ENCODE measurements around the gene RPS27.

The RPS27 gene

DNA sequence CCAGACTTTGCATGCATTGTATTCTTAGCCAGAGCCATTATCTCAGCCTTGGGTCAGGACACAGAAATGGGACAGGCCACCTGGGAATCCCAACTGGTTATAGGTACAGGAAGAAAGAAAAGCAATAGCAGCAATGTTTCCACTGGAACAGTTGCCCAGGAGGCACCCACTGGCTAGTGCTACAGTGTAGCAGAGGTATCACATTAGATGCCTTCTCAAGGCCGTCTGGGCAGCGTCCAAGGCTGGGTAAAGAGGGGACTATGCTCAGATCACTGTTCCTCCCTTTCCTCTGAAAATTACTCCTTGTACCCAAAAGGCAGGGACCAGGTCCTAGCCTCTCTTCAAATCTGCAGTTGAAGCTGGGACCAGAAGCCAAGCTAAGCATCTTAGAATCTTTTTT, 20.2 kb upstream of the RPS27 start:
- WGBS (ENCODE audit: extremely low coverage, insufficient coverage, insufficient read length) = no CpG with 5 or more reads among the region's 2 CpGs
- no peak overlapping the region for H3K23ac ChIP-seq (ENCODE audit: low read length)
- no peak for DNase-seq

DNA sequence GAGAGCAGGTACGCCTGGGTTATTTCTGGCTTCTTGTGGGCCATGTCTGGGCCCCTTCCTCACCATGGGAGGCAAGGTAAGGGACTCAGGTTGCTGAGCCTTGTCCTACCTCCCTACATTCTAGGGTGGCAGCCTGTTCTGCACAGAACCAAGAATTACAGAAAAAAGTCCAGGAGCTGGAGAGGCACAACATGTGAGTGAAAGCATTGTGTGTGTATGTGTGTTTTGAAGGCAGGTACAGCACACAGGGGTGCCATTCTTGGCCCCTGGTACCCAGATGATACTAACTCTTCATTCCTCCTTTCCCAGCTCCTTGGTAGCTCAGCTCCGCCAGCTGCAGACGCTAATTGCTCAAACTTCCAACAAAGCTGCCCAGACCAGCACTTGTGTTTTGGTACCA, 17.5 kb upstream of the RPS27 start:
- H3K4me3 ChIP-seq (ENCODE audit: low read depth, low read length) = no peak overlapping the region
- H4K91ac ChIP-seq (ENCODE audit: low read depth, low read length) = no peak overlapping the region
- H3K9ac ChIP-seq (ENCODE audit: low read length) = no peak overlapping the region
- peaks cover 4% of the 10 kb centered on the region in 2 experiments for H3K4me1 ChIP-seq (ENCODE audit: control insufficient read depth in 1 of 2, insufficient read depth in 2 of 2, low read length in 2 of 2)
- H3K14ac ChIP-seq (ENCODE audit: low read length) = no peak overlapping the region
- no peak overlapping the region for H3K4ac ChIP-seq (ENCODE audit: low read depth, low read length)
- no peak overlapping the region for H4K8ac ChIP-seq (ENCODE audit: low read depth, low read length)
- no peak overlapping the region for H2BK120ac ChIP-seq (ENCODE audit: insufficient read depth, low read length, poor library complexity)
- peaks cover 9% of the 10 kb centered on the region for H3K79me1 ChIP-seq (ENCODE audit: low read length)
- H3K9me3 ChIP-seq (ENCODE audit: insufficient read depth, low read depth, low read length) = peaks cover 2% of the 10 kb centered on the region
- no peak overlapping the region for H2AK5ac ChIP-seq (ENCODE audit: low read length)
- no peak overlapping the region for H2BK5ac ChIP-seq (ENCODE audit: low read depth, low read length, poor library complexity)
- H4K12ac ChIP-seq (ENCODE audit: low read depth, low read length) = no peak overlapping the region
- DNase-seq = no peak
- H3K23ac ChIP-seq (ENCODE audit: low read length) = no peak overlapping the region
- no CpG with 5 or more reads among the region's 3 CpGs for WGBS (ENCODE audit: extremely low coverage, insufficient coverage, insufficient read length)
- H3K4me2 ChIP-seq (ENCODE audit: low read length) = no peak overlapping the region
- H2AFZ ChIP-seq (ENCODE audit: insufficient read depth, low read length, poor library complexity) = no peak overlapping the region
- no peak overlapping the region for H3K27ac ChIP-seq (ENCODE audit: low read depth, low read length)
- H3K27me3 ChIP-seq (ENCODE audit: insufficient read depth, low read length) = no peaks in the 10 kb centered on the region
- H3K18ac ChIP-seq (ENCODE audit: low read length) = no peak overlapping the region
- no peak overlapping the region for H2BK12ac ChIP-seq (ENCODE audit: low read length)
- peaks cover 20 to 26% of the 10 kb centered on the region in 2 experiments for H3K36me3 ChIP-seq (ENCODE audit: control insufficient read depth in 1 of 2, insufficient read depth in 2 of 2, low read length in 2 of 2)
- peaks cover 10% of the 10 kb centered on the region for H3K79me2 ChIP-seq (ENCODE audit: control insufficient read depth, insufficient read depth, low read length, poor library complexity)

More for the DNA sequence above, 20.2 kb upstream of the RPS27 start:
- Histone ChIP-seq H3K9ac (ENCODE audit: low read length) (no peak overlapping the region), H3K4me1 (ENCODE audit: control insufficient read depth in 1 of 2, insufficient read depth in 2 of 2, low read length in 2 of 2) (peaks cover 6 to 10% of the 10 kb centered on the region in 2 experiments), H3K27me3 (ENCODE audit: insufficient read depth, low read length) (no peaks in the 10 kb centered on the region), H4K8ac (ENCODE audit: low read depth, low read length) (no peak overlapping the region), H3K9me3 (ENCODE audit: insufficient read depth, low read depth, low read length) (peaks cover 2% of the 10 kb centered on the region), H3K36me3 (ENCODE audit: control insufficient read depth in 1 of 2, insufficient read depth in 2 of 2, low read length in 2 of 2) (peaks cover 15 to 20% of the 10 kb centered on the region in 2 experiments), H3K79me1 (ENCODE audit: low read length) (peaks cover 9% of the 10 kb centered on the region), H3K79me2 (ENCODE audit: control insufficient read depth, insufficient read depth, low read length, poor library complexity) (peaks cover 3% of the 10 kb centered on the region), H2AFZ (ENCODE audit: insufficient read depth, low read length, poor library complexity) (no peak overlapping the region), H2AK5ac (ENCODE audit: low read length) (no peak overlapping the region), H3K4me2 (ENCODE audit: low read length) (no peak overlapping the region), H3K18ac (ENCODE audit: low read length) (no peak overlapping the region), H4K91ac (ENCODE audit: low read depth, low read length) (no peak overlapping the region), H2BK12ac (ENCODE audit: low read length) (no peak overlapping the region), H3K27ac (ENCODE audit: low read depth, low read length) (no peak overlapping the region), H2BK120ac (ENCODE audit: insufficient read depth, low read length, poor library complexity) (no peak overlapping the region), H2BK5ac (ENCODE audit: low read depth, low read length, poor library complexity) (no peak overlapping the region), H3K14ac (ENCODE audit: low read length) (no peak overlapping the region), H3K4ac (ENCODE audit: low read depth, low read length) (no peak overlapping the region), H3K4me3 (ENCODE audit: low read depth, low read length) (no peak overlapping the region), H4K12ac (ENCODE audit: low read depth, low read length) (no peak overlapping the region)

DNA sequence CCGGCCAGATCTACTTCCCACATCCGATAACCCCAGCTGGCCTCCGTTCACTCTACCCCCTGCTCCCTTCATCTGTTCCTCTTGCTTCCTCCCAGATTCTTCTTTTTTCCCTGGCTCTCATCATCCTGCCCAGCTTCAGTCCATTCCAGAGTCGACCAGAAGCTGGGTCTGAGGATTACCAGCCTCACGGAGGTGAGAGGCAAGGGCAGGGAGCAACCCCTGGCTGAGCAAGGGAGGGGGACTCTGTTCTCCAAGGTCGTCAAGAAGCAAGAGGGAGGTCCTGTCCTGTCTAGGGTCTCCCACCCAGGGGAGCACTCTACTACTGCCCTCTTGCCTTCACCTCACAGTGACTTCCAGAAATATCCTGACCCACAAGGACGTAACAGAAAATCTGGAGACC, 17.0 kb upstream of the RPS27 start:
- H3K23ac ChIP-seq (ENCODE audit: low read length) = no peak overlapping the region
- H3K4me1 ChIP-seq (ENCODE audit: control insufficient read depth in 1 of 2, insufficient read depth in 2 of 2, low read length in 2 of 2) = peaks cover under 1% of the 10 kb centered on the region in 2 experiments
- H3K4me3 ChIP-seq (ENCODE audit: low read depth, low read length) = no peak overlapping the region
- H2AFZ ChIP-seq (ENCODE audit: insufficient read depth, low read length, poor library complexity) = no peak overlapping the region
- no peak overlapping the region for H2BK12ac ChIP-seq (ENCODE audit: low read length)
- H3K14ac ChIP-seq (ENCODE audit: low read length) = no peak overlapping the region
- H3K4ac ChIP-seq (ENCODE audit: low read depth, low read length) = no peak overlapping the region
- peaks cover 2% of the 10 kb centered on the region for H3K9me3 ChIP-seq (ENCODE audit: insufficient read depth, low read depth, low read length)
- H4K91ac ChIP-seq (ENCODE audit: low read depth, low read length) = no peak overlapping the region
- peaks cover 9% of the 10 kb centered on the region for H3K79me1 ChIP-seq (ENCODE audit: low read length)
- no peaks in the 10 kb centered on the region for H3K27me3 ChIP-seq (ENCODE audit: insufficient read depth, low read length)
- no peak overlapping the region for H3K9ac ChIP-seq (ENCODE audit: low read length)
- H4K8ac ChIP-seq (ENCODE audit: low read depth, low read length) = no peak overlapping the region
- H3K4me2 ChIP-seq (ENCODE audit: low read length) = no peak overlapping the region
- peaks cover 10% of the 10 kb centered on the region for H3K79me2 ChIP-seq (ENCODE audit: control insufficient read depth, insufficient read depth, low read length, poor library complexity)
- WGBS (ENCODE audit: extremely low coverage, insufficient coverage, insufficient read length) = no CpG with 5 or more reads among the region's 7 CpGs
- H2AK5ac ChIP-seq (ENCODE audit: low read length) = no peak overlapping the region
- H3K36me3 ChIP-seq (ENCODE audit: control insufficient read depth in 1 of 2, insufficient read depth in 2 of 2, low read length in 2 of 2) = peaks cover 20 to 26% of the 10 kb centered on the region in 2 experiments
- no peak overlapping the region for H2BK5ac ChIP-seq (ENCODE audit: low read depth, low read length, poor library complexity)
- H4K12ac ChIP-seq (ENCODE audit: low read depth, low read length) = no peak overlapping the region
- H2BK120ac ChIP-seq (ENCODE audit: insufficient read depth, low read length, poor library complexity) = no peak overlapping the region
- no peak for DNase-seq
- H3K27ac ChIP-seq (ENCODE audit: low read depth, low read length) = no peak overlapping the region
- no peak overlapping the region for H3K18ac ChIP-seq (ENCODE audit: low read length)

DNA sequence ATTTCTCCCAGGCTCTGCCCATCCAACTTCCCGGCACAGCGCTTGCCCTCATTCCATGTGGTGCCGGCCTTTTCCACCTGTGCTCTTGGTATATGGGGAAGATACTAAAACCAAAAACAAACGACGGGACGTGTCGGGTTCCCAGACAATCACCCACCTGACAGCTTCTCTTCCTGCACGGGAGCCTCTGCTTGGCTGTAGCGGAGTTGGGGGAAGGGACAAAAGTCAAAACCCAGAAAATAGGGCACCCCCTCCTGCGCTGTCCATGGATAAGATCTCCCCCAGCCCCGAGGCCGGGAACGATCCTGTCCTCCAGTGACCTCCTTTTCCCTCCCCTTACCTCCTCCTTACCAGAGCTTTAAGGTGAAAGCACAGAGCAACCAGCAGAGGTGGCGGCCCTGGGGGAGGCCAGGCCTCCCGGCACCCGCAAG, 13.7 kb upstream of the RPS27 start:
- Histone ChIP-seq H3K4ac (ENCODE audit: low read depth, low read length) (peak overlapping the region; percentile 98), H4K91ac (ENCODE audit: low read depth, low read length) (peak overlapping the region; percentile 93), H2BK5ac (ENCODE audit: low read depth, low read length, poor library complexity) (no peak overlapping the region), H3K4me3 (ENCODE audit: low read depth, low read length) (peak overlapping the region; percentile 85), H3K9ac (ENCODE audit: low read length) (peak overlapping the region; percentile 85), H4K8ac (ENCODE audit: low read depth, low read length) (peak overlapping the region; percentile 96), H3K4me1 (ENCODE audit: control insufficient read depth in 1 of 2, insufficient read depth in 2 of 2, low read length in 2 of 2) (no peaks in the 10 kb centered on the region), H2AFZ (ENCODE audit: insufficient read depth, low read length, poor library complexity) (peak overlapping the region; percentile 69), H3K23ac (ENCODE audit: low read length) (peak overlapping the region; percentile 22), H3K36me3 (ENCODE audit: control insufficient read depth in 1 of 2, insufficient read depth in 2 of 2, low read length in 2 of 2) (peaks cover 20 to 32% of the 10 kb centered on the region in 2 experiments), H3K18ac (ENCODE audit: low read length) (peak overlapping the region; percentile 88), H3K27me3 (ENCODE audit: insufficient read depth, low read length) (no peaks in the 10 kb centered on the region), H2BK12ac (ENCODE audit: low read length) (no peak overlapping the region), H3K27ac (ENCODE audit: low read depth, low read length) (peak overlapping the region; percentile 66), H3K14ac (ENCODE audit: low read length) (peak overlapping the region; percentile 98), H3K9me3 (ENCODE audit: insufficient read depth, low read depth, low read length) (peaks cover 2% of the 10 kb centered on the region), H2BK120ac (ENCODE audit: insufficient read depth, low read length, poor library complexity) (peak overlapping the region; percentile 82), H4K12ac (ENCODE audit: low read depth, low read length) (peak overlapping the region; percentile 90), H3K79me2 (ENCODE audit: control insufficient read depth, insufficient read depth, low read length, poor library complexity) (peaks cover 10% of the 10 kb centered on the region), H2AK5ac (ENCODE audit: low read length) (peak overlapping the region; percentile 96), H3K79me1 (ENCODE audit: low read length) (peaks cover 9% of the 10 kb centered on the region), H3K4me2 (ENCODE audit: low read length) (peak overlapping the region; percentile 70)
- no CpG with 5 or more reads among the region's 16 CpGs for WGBS (ENCODE audit: extremely low coverage, insufficient coverage, insufficient read length)
- DNase-seq = no peak
